Natural killer cell (primary cell): ENCODE data around the gene KCNK17. TPM values are rescaled to one million over a fixed set of nuclear protein-coding genes. Genes with fewer than 3 reads are reported as not detected.

Experiments
- ATAC-seq, 3 donors: fragments of 150-1000 bp in 2 of 3; fragments of 200-7000 bp in 1 of 3; cut with Tn5 transposase; 1 replicate in 1 of 3; 2 replicates in 2 of 3; pipeline ENCODE4 v1.10.0; 2021; ENCODE audit warnings: mild to moderate bottlenecking in 2 of 3, moderate library complexity in 2 of 3
- DNase-seq, 2 donors: peaks; one replicate each; pipeline versions ENCODE4 v3.0.0 to v3.0.0-alpha.2; 2013 to 2021; ENCODE audit warnings: mixed read lengths in 1 of 2
- H3K27ac ChIP-seq: one replicate; pipeline ENCODE4 v1.5.1; 2013; ENCODE audit warnings: mild to moderate bottlenecking, low read length
- H3K27me3 ChIP-seq: one replicate; pipeline ENCODE4 v1.6.1; 2013; ENCODE audit warnings: low read length; ENCODE audit not compliant: control insufficient read depth, insufficient read depth
- H3K36me3 ChIP-seq: one replicate; pipeline ENCODE4 v1.6.1; 2013; ENCODE audit warnings: low read length; ENCODE audit not compliant: control insufficient read depth, insufficient read depth
- H3K4me1 ChIP-seq: one replicate; pipeline ENCODE4 v1.6.1; 2013; ENCODE audit warnings: low read length; ENCODE audit not compliant: control insufficient read depth, insufficient read depth
- H3K4me3 ChIP-seq: one replicate; pipeline ENCODE4 v1.5.1; 2013; ENCODE audit warnings: low read length
- H3K9me3 ChIP-seq: one replicate; pipeline ENCODE4 v1.6.1; 2013; ENCODE audit warnings: low read length; ENCODE audit not compliant: control insufficient read depth, insufficient read depth
- H3K27ac Mint-ChIP-seq, 2 donors: one replicate each; pipeline ENCODE4 v1.8.0; 2022; ENCODE audit warnings: mild to moderate bottlenecking in 2 of 2, mixed read lengths in 2 of 2, moderate library complexity in 1 of 2
- H3K27me3 Mint-ChIP-seq, 2 donors: one replicate each; pipeline ENCODE4 v1.8.0; 2022; ENCODE audit warnings: low read depth in 2 of 2, mixed read lengths in 2 of 2
- H3K36me3 Mint-ChIP-seq: one replicate; pipeline ENCODE4 v1.8.0; 2022; ENCODE audit warnings: mixed read lengths
- H3K4me1 Mint-ChIP-seq, 2 donors: one replicate each; pipeline ENCODE4 v1.8.0; 2022; ENCODE audit warnings: mixed read lengths in 2 of 2
- H3K4me3 Mint-ChIP-seq: one replicate; pipeline ENCODE4 v1.8.0; 2022; ENCODE audit warnings: mild to moderate bottlenecking, moderate library complexity, mixed read lengths
- H3K9me3 Mint-ChIP-seq, 2 donors: one replicate each; pipeline ENCODE4 v1.8.0; 2022; ENCODE audit warnings: mixed read lengths in 2 of 2
- WGBS: methylation state at CpG from one replicate; pipeline ENCODE4 v1.1.7; 2013; ENCODE audit warnings: missing lambda C conversion rate; ENCODE audit not compliant: insufficient coverage; 5-methylcytosine and 5-hydroxymethylcytosine counted together
- intact Hi-C: fragments of 100-400 bp; cut with micrococcal nuclease; formaldehyde crosslinking; loops from one replicate; pipeline ENCODE4 v1.14.2; 2022
- total RNA-seq, 4 donors: library from RNA; stranded (reverse); fragments of 120-200 nt in 1 of 4; gene quantifications; one replicate each; pipeline versions ENCODE4 v1.2.3 to v1.2.4, GENCODE V29; 2013 to 2022
- TF ChIP-seq, protein P1 (sequence below): fragments of 200-600 bp; IDR thresholded peaks from one replicate; pipeline ENCODE4 v1.8.0; 2022; ENCODE audit warnings: antibody characterized with exemption

The KCNK17 gene
- total RNA-seq, 3 donors from 2014 or later (not counting 1 experiment from before 2014, with no cell fraction given): 0.24 TPM; not detected in 2

GRCh38 chr6:39282774-39283173 lies 31.4 kb downstream of the KCNK17 start:
- Histone ChIP-seq H3K27ac (no peak overlapping the region), H3K36me3 (no peaks in the 10 kb centered on the region), H3K27me3 (no peaks in the 10 kb centered on the region), H3K4me3 (no peak overlapping the region), H3K4me1 (no peaks in the 10 kb centered on the region), H3K9me3 (no peaks in the 10 kb centered on the region)
- Mint-ChIP-seq H3K27ac (no peak overlapping the region), H3K27me3 (peaks cover 0 to 5% of the 10 kb centered on the region in 2 donors), H3K36me3 (no peaks in the 10 kb centered on the region), H3K4me3 (no peak overlapping the region), H3K4me1 (no peaks in the 10 kb centered on the region), H3K9me3 (no peaks in the 10 kb centered on the region)
- ATAC-seq: no peak
- DNase-seq: no peak
- intact Hi-C loops: no loop called here
- WGBS: 56% methylated on average over 2 of the region's 2 CpGs
- TF ChIP-seq, protein P1, sequence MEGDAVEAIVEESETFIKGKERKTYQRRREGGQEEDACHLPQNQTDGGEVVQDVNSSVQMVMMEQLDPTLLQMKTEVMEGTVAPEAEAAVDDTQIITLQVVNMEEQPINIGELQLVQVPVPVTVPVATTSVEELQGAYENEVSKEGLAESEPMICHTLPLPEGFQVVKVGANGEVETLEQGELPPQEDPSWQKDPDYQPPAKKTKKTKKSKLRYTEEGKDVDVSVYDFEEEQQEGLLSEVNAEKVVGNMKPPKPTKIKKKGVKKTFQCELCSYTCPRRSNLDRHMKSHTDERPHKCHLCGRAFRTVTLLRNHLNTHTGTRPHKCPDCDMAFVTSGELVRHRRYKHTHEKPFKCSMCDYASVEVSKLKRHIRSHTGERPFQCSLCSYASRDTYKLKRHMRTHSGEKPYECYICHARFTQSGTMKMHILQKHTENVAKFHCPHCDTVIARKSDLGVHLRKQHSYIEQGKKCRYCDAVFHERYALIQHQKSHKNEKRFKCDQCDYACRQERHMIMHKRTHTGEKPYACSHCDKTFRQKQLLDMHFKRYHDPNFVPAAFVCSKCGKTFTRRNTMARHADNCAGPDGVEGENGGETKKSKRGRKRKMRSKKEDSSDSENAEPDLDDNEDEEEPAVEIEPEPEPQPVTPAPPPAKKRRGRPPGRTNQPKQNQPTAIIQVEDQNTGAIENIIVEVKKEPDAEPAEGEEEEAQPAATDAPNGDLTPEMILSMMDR: no peak

- Histone ChIP-seq H3K9me3 (no peaks in the 10 kb centered on the region), H3K27me3 (no peaks in the 10 kb centered on the region), H3K4me1 (no peaks in the 10 kb centered on the region), H3K36me3 (no peaks in the 10 kb centered on the region), H3K27ac (no peak overlapping the region), H3K4me3 (no peak overlapping the region)
- Mint-ChIP-seq H3K27me3 (peaks cover 0 to 5% of the 10 kb centered on the region in 2 donors), H3K4me3 (no peak overlapping the region), H3K9me3 (no peaks in the 10 kb centered on the region), H3K27ac (no peak overlapping the region), H3K36me3 (no peaks in the 10 kb centered on the region), H3K4me1 (no peaks in the 10 kb centered on the region)
- DNase-seq (no peak), ATAC-seq (no peak)
- TF ChIP-seq, protein P1: no peak
- intact Hi-C loops: no loop called here
- WGBS: 77% methylated on average over 11 of the region's 11 CpGs
Measured at GRCh38 chr6:39281312-39281980, 32.8 kb downstream of the KCNK17 start.

- H3K36me3 ChIP-seq: no peaks in the 10 kb centered on the region
- no peaks in the 10 kb centered on the region for H3K4me1 Mint-ChIP-seq
- TF ChIP-seq, protein P1: no peak
- no peak overlapping the region for H3K4me3 Mint-ChIP-seq
- no peak overlapping the region for H3K4me3 ChIP-seq
- H3K27ac ChIP-seq: no peak overlapping the region
- H3K9me3 ChIP-seq: no peaks in the 10 kb centered on the region
- DNase-seq (no peak), ATAC-seq (no peak)
- intact Hi-C loops: no loop called here
- peaks cover 0 to 8% of the 10 kb centered on the region in 2 donors for H3K27me3 Mint-ChIP-seq
- no peaks in the 10 kb centered on the region for H3K36me3 Mint-ChIP-seq
- H3K4me1 ChIP-seq: no peaks in the 10 kb centered on the region
- H3K27ac Mint-ChIP-seq: no peak overlapping the region
- 45% methylated on average over 7 of the region's 8 CpGs for WGBS
- H3K27me3 ChIP-seq: no peaks in the 10 kb centered on the region
- no peaks in the 10 kb centered on the region for H3K9me3 Mint-ChIP-seq
Measured at GRCh38 chr6:39280247-39280731, 33.9 kb downstream of the KCNK17 start.

DNA sequence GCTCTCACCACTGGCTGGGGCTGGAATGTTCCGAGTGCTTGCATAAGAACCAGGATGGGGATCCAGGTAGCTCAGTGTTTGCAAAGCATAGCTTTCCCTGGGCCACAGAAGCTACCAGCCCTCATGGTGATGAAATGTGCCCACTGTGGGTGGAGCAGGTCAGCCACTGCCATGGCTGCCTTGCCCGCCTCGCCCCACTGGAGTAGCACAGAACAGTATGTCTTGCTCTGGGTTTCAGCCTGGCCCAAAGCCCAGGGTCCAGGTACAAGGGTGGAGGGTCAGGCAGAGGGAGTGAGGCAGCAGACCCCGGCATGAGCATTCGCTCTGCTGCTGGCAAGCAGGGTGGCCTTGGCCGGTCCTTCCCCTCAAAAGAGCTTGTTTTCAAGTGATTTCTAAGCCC lies 34.7 kb downstream of the KCNK17 start:
- Mint-ChIP-seq H3K27me3 (peaks cover 0 to 8% of the 10 kb centered on the region in 2 donors), H3K4me1 (no peaks in the 10 kb centered on the region), H3K27ac (no peak overlapping the region), H3K36me3 (no peaks in the 10 kb centered on the region), H3K4me3 (no peak overlapping the region), H3K9me3 (no peaks in the 10 kb centered on the region)
- no peak overlapping the region for H3K4me3 ChIP-seq
- H3K27me3 ChIP-seq: no peaks in the 10 kb centered on the region
- H3K4me1 ChIP-seq: no peaks in the 10 kb centered on the region
- DNase-seq (no peak), ATAC-seq (no peak)
- TF ChIP-seq, protein P1: no peak
- H3K27ac ChIP-seq: no peak overlapping the region
- H3K36me3 ChIP-seq: no peaks in the 10 kb centered on the region
- WGBS: 77% methylated on average over 6 of the region's 6 CpGs
- no peaks in the 10 kb centered on the region for H3K9me3 ChIP-seq
- intact Hi-C loops: no loop called here
